A673 (cell line): Measurements from ENCODE around the gene STOX2.

Experiments used
- CTCF ChIP-seq: fragments of 300-800, 200-600 bp; sonication (generic); conservative IDR thresholded peaks from 2 replicates; pipeline ENCODE4 v1.5.1; 2017; ENCODE audit warnings: low read depth, mild to moderate bottlenecking, antibody characterized with exemption, low read length, moderate library complexity, mixed read lengths
- EZH2 ChIP-seq: fragments of 200-600 bp; sonication (generic); IDR thresholded peaks from 2 replicates; pipeline ENCODE4 v1.6.1; 2017; ENCODE audit warnings: borderline replicate concordance, low read depth, mild to moderate bottlenecking, mixed read lengths, antibody characterized with exemption, low read length; ENCODE audit not compliant: poor library complexity, severe bottlenecking

- TF ChIP-seq CTCF (no peak), EZH2 (no peak)
Observed at GRCh38 chr4:183967266-183967665, 62.2 kb downstream of the STOX2 start.
